OCI-LY1 (cell line): Measurements from ENCODE around the gene KLHDC7B.
"Not testable (repeated sequence)": the region's sequence is repeated elsewhere in the genome, so short reads cannot be mapped to it uniquely, and the experiment has no call there.

Experiments
- H2AFZ ChIP-seq: fragments of 200-600 bp; sonication (generic), shearing (Covaris generic); 2 replicates; pipeline ENCODE4 v1.6.0; 2014; ENCODE audit warnings: antibody characterized with exemption, mild to moderate bottlenecking, low read length
- H3F3A ChIP-seq: fragments of 200-600 bp; sonication (generic), shearing (Covaris generic); 2 replicates; pipeline ENCODE4 v1.6.0; 2014; ENCODE audit warnings: mild to moderate bottlenecking, antibody characterized with exemption, low read length, moderate library complexity; ENCODE audit not compliant: insufficient read depth
- H3K27ac ChIP-seq: fragments of 200-600 bp; sonication (generic); 2 replicates; pipeline ENCODE4 v1.5.1; 2014; ENCODE audit warnings: low read length, mixed run types, mild to moderate bottlenecking, low read depth; ENCODE audit not compliant: poor library complexity, severe bottlenecking
- H3K27me3 ChIP-seq: fragments of 200-600 bp; sonication (generic); 2 replicates; pipeline ENCODE4 v1.6.0; 2014; ENCODE audit warnings: antibody characterized with exemption, mild to moderate bottlenecking, low read length, moderate library complexity; ENCODE audit not compliant: insufficient read depth
- H3K36me3 ChIP-seq: fragments of 200-600 bp; sonication (generic); 2 replicates; pipeline ENCODE4 v1.6.1; 2014; ENCODE audit warnings: mild to moderate bottlenecking, antibody characterized with exemption, low read length, moderate library complexity, mixed read lengths; ENCODE audit not compliant: insufficient read depth
- H3K4me1 ChIP-seq: fragments of 200-600 bp; sonication (generic); 2 replicates; pipeline ENCODE4 v1.5.1; 2014; ENCODE audit warnings: mild to moderate bottlenecking, low read length, moderate library complexity; ENCODE audit not compliant: insufficient read depth, severe bottlenecking
- H3K4me2 ChIP-seq: fragments of 200-600 bp; sonication (generic), shearing (Covaris generic); 2 replicates; pipeline ENCODE4 v1.6.1; 2014; ENCODE audit warnings: low read length
- H3K4me3 ChIP-seq: fragments of 200-600 bp; sonication (generic); 2 replicates; pipeline ENCODE4 v1.5.1; 2014; ENCODE audit warnings: low read length, low read depth, mild to moderate bottlenecking, mixed read lengths; ENCODE audit not compliant: poor library complexity, severe bottlenecking
- H3K79me2 ChIP-seq: fragments of 200-600 bp; shearing (Covaris generic); 2 replicates; pipeline ENCODE4 v1.6.1; 2016; ENCODE audit warnings: mixed run types, low read length, mixed read lengths; ENCODE audit not compliant: insufficient read depth
- H3K9ac ChIP-seq: fragments of 200-600 bp; sonication (generic), shearing (Covaris generic); 2 replicates; pipeline ENCODE4 v1.6.1; 2014; ENCODE audit warnings: mild to moderate bottlenecking, low read length, mixed read lengths
- H3K9me2 ChIP-seq: fragments of 200-600 bp; sonication (generic), shearing (Covaris generic); 2 replicates; pipeline ENCODE4 v1.6.1; 2014; ENCODE audit warnings: low read depth, mild to moderate bottlenecking, low read length, mixed read lengths
- H3K9me3 ChIP-seq: fragments of 200-600 bp; shearing (Covaris generic); 2 replicates; pipeline ENCODE4 v1.6.1; 2014; ENCODE audit warnings: low read length, mixed read lengths
- H4K20me1 ChIP-seq: fragments of 200-600 bp; sonication (generic), shearing (Covaris generic); 2 replicates; pipeline ENCODE4 v1.6.0; 2016; ENCODE audit warnings: mild to moderate bottlenecking, low read length; ENCODE audit not compliant: insufficient read depth
- CTCF ChIP-seq: fragments of 200-600 bp; sonication (generic), shearing (Covaris generic); IDR thresholded peaks from 2 replicates; pipeline ENCODE4 v1.5.1; 2017; ENCODE audit warnings: mild to moderate bottlenecking, antibody characterized with exemption, low read length, moderate library complexity, mixed read lengths
- EZH2 ChIP-seq: fragments of 200-600 bp; sonication (generic), shearing (Covaris generic); IDR thresholded peaks from 2 replicates; pipeline ENCODE4 v1.8.0; 2017; ENCODE audit warnings: borderline replicate concordance, mixed run types, mild to moderate bottlenecking, antibody characterized with exemption, low read length, moderate library complexity, mixed read lengths

The KLHDC7B gene

GRCh38 chr22:50537765-50538164 lies 7.9 kb upstream of the KLHDC7B start:
- Histone ChIP-seq H3K27me3 (no peaks in the 10 kb centered on the region), H3K9me2 (no peaks in the 10 kb centered on the region), H3K4me1 (peaks cover 71% of the 10 kb centered on the region), H3K27ac (peak overlapping the region; percentile 97), H3K79me2 (no peaks in the 10 kb centered on the region), H3K4me2 (no peak overlapping the region), H3F3A (peaks cover 15% of the 10 kb centered on the region; the same call in 1 of the 2 replicates), H3K9ac (no peak overlapping the region), H3K4me3 (no peak overlapping the region), H4K20me1 (no peaks in the 10 kb centered on the region), H3K9me3 (no peaks in the 10 kb centered on the region), H3K36me3 (no peaks in the 10 kb centered on the region), H2AFZ (no peak overlapping the region)
- TF ChIP-seq CTCF: no peak
- no peak for TF ChIP-seq EZH2

GRCh38 chr22:50540381-50540780 lies 5.3 kb upstream of the KLHDC7B start:
- H3K4me1 ChIP-seq: peaks cover 56% of the 10 kb centered on the region
- H3K9me3 ChIP-seq: no peaks in the 10 kb centered on the region
- peaks cover 15% of the 10 kb centered on the region; the same call in 1 of the 2 replicates for H3F3A ChIP-seq
- H3K9ac ChIP-seq: peak overlapping the region; percentile 51
- peak overlapping the region; percentile 97 for H3K27ac ChIP-seq
- TF ChIP-seq EZH2 (no peak), CTCF (no peak)
- H3K79me2 ChIP-seq: no peaks in the 10 kb centered on the region
- no peak overlapping the region for H2AFZ ChIP-seq
- no peaks in the 10 kb centered on the region for H3K27me3 ChIP-seq
- peak overlapping the region; percentile 51 for H3K4me2 ChIP-seq
- no peaks in the 10 kb centered on the region for H4K20me1 ChIP-seq
- no peaks in the 10 kb centered on the region for H3K9me2 ChIP-seq
- no peaks in the 10 kb centered on the region for H3K36me3 ChIP-seq
- H3K4me3 ChIP-seq: no peak overlapping the region

- peak overlapping the region; percentile 6 for H3K4me3 ChIP-seq
- H3K4me2 ChIP-seq: peak overlapping the region; percentile 51; the same call in 1 of the 2 replicates
- not testable (repeated sequence) for H3K79me2 ChIP-seq, H3K36me3 ChIP-seq, H4K20me1 ChIP-seq, H2AFZ ChIP-seq, H3K9me2 ChIP-seq, H3K27me3 ChIP-seq, H3K9me3 ChIP-seq
- H3K27ac ChIP-seq: peak overlapping the region; percentile 97
- peak overlapping the region; percentile 41; the same call in 1 of the 2 replicates for H3K9ac ChIP-seq
- H3F3A ChIP-seq: peaks cover 11% of the 10 kb centered on the region; the same call in 1 of the 2 replicates
- peaks cover 56% of the 10 kb centered on the region for H3K4me1 ChIP-seq
These were observed 4.1 kb upstream of the KLHDC7B start for GRCh38 chr22:50541667-50542026.

GRCh38 chr22:50542416-50542927 lies 3.2 kb upstream of the KLHDC7B start:
- Histone ChIP-seq H3K4me3 (peak overlapping the region; percentile 6), H3K27ac (peak overlapping the region; percentile 97), H3F3A (peaks cover 11% of the 10 kb centered on the region; the same call in 1 of the 2 replicates), H3K4me2 (peak overlapping the region; percentile 51; the same call in 1 of the 2 replicates), H4K20me1 (no peaks in the 10 kb centered on the region), H2AFZ (no peak overlapping the region), H3K27me3 (no peaks in the 10 kb centered on the region), H3K9me2 (no peaks in the 10 kb centered on the region), H3K9me3 (no peaks in the 10 kb centered on the region), H3K36me3 (no peaks in the 10 kb centered on the region), H3K4me1 (peaks cover 56% of the 10 kb centered on the region), H3K9ac (no peak overlapping the region; the same call in 1 of the 2 replicates), H3K79me2 (no peaks in the 10 kb centered on the region)
- no peak; the same call in 1 of the 2 replicates for TF ChIP-seq CTCF
- no peak for TF ChIP-seq EZH2
